ENCODE data around the gene CDKN2D. TPM values are rescaled to one million over a fixed set of nuclear protein-coding genes. Genes with fewer than 3 reads are reported as not detected.

CDKN2D gene
- total RNA-seq, 1 experiment from 2014 or later, result 13.8 TPM

DNA sequence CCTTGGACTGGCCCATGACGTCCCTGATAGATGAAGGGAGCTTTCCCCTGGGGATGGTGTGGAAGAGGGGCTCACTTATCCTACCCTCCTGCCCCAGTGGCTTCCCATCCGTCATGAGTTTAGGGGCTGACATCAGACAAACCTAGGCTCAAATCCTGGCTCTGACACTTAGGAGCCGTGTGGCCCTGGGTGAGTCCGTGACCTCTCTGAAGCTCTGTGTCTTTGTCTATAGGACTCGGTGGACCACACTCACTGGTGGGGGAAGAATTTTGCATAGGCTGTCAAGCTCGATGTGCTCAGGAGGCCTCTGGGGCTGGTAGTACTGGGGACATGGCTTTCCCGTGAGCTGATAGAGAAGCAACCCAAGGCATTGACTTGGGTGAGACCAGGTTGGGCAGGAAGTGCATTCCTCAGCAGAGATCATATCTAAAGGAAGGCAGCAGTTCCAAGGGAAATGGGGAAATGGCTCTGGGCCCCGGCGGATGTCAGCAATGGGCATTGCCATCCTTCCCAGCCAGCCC lies 35.7 kb upstream of the CDKN2D start:
- H2AFZ ChIP-seq (ENCODE audit: low read depth, low read length, poor library complexity, severe bottlenecking), result no peak overlapping the region
- ChIA-PET RAD21 (ENCODE audit: low non-redundant PET in 1 of 2, low total read pairs in 2 of 2, uncharacterized antibody in 2 of 2, unreplicated experiment in 2 of 2) (interaction anchor here in 1 of 2 experiments (0.6 kb wide), 1 partner anchor 22 kb away, joined by 5 read pairs; no protein-coding TSS in a partner anchor), POLR2A (interaction anchor here (1.6 kb wide), 1 partner anchor 10 kb away, joined by 3 read pairs; no protein-coding TSS in a partner anchor), CTCF (interaction anchor here (1.0 kb wide), 1 partner anchor 18 kb away, joined by 3 read pairs; no protein-coding TSS in a partner anchor)
- H3K9me3 ChIP-seq (ENCODE audit: control insufficient read depth in 1 of 2, insufficient read depth in 1 of 2, low read depth in 1 of 2, low read length in 2 of 2), result no peaks in the 10 kb centered on the region
- ATAC-seq, result no peak
- no peaks in the 10 kb centered on the region for H3K36me3 ChIP-seq (ENCODE audit: control insufficient read depth in 1 of 2, insufficient read depth in 2 of 2, low read length in 2 of 2)
- no peak overlapping the region for H3K27ac ChIP-seq (ENCODE audit: low read depth, low read length)
- no peaks in the 10 kb centered on the region for H4K20me1 ChIP-seq (ENCODE audit: insufficient read depth)
- peaks cover 5 to 16% of the 10 kb centered on the region in 2 experiments; a peak in 3 of 4 replicates for H3K4me1 ChIP-seq (ENCODE audit: control insufficient read depth in 1 of 2, insufficient read depth in 2 of 2, low read length in 2 of 2)
- no peak overlapping the region for H3K4me2 ChIP-seq (ENCODE audit: low read length)
- DNase-seq (ENCODE audit: low read depth, low spot score), result no peak
- no peaks in the 10 kb centered on the region for H3K27me3 ChIP-seq (ENCODE audit: insufficient read depth, low read length)
- no peak overlapping the region for H3K9ac ChIP-seq (ENCODE audit: low read length)
- H3K9me2 ChIP-seq (ENCODE audit: insufficient read depth), result no peaks in the 10 kb centered on the region
- TF ChIP-seq RAD21 (IDR thresholded peaks at IDR 0.05; ENCODE audit: low read depth) (no peak), POLR2A (IDR thresholded peaks at IDR 0.05; ENCODE audit: borderline replicate concordance, extremely low read depth, insufficient read depth, insufficient read length) (no peak), EZH2phosphoT487 (IDR thresholded peaks at IDR 0.05; ENCODE audit: borderline replicate concordance) (no peak), SRF (IDR thresholded peaks at IDR 0.05; ENCODE audit: low read depth) (no peak), ATF3 (IDR thresholded peaks at IDR 0.05) (no peak), FOSL1 (IDR thresholded peaks at IDR 0.05; ENCODE audit: low read depth) (no peak), POLR2AphosphoS5 (IDR thresholded peaks at IDR 0.05; ENCODE audit: low read depth, low read length) (no peak), JUND (IDR thresholded peaks at IDR 0.05) (no peak)
- no peaks in the 10 kb centered on the region for H3K79me2 ChIP-seq (ENCODE audit: insufficient read depth, low read length)
- intact Hi-C loops (cut with micrococcal nuclease), result no loop called here
- no peak overlapping the region for H3K4me3 ChIP-seq (replicated peaks in 1 of 2; ENCODE audit: low read depth in 1 of 2, low read length in 2 of 2)
- no TSS peak for BruUV-seq (replicated peaks)

DNA sequence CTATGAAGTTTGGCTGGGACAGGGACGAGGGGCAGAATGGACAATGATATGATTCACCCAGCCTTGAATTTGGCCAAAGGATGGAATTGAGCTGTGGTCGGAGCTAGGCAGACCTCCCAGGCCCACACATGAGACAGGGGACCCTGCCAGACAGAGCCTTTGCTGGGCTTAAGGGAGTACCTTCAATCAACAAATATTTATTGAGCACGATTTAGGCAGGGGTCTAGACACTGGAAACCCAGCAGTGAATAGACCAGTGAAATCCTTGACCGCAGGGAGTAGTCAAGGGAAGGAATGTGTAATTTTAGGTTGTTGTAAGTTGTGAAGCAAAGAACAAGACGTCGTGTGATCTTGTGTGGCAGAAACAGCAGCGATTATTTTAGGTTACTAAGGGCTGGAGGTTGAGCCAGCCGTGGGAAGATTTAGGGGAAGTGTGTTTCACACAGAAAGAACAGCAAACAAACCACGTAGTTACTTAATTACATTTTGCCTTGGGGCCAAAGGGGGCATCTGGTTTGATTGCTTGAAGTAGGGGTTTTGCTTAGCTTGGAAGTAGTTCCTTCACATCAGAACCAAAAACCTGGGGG lies 35.2 kb upstream of the CDKN2D start:
- Histone ChIP-seq H3K36me3 (ENCODE audit: control insufficient read depth in 1 of 2, insufficient read depth in 2 of 2, low read length in 2 of 2) (no peaks in the 10 kb centered on the region), H3K27ac (ENCODE audit: low read depth, low read length) (no peak overlapping the region), H3K27me3 (ENCODE audit: insufficient read depth, low read length) (no peaks in the 10 kb centered on the region), H3K9ac (ENCODE audit: low read length) (no peak overlapping the region), H3K4me3 (replicated peaks in 1 of 2; ENCODE audit: low read depth in 1 of 2, low read length in 2 of 2) (no peak overlapping the region), H3K79me2 (ENCODE audit: insufficient read depth, low read length) (no peaks in the 10 kb centered on the region), H2AFZ (ENCODE audit: low read depth, low read length, poor library complexity, severe bottlenecking) (no peak overlapping the region), H3K9me3 (ENCODE audit: control insufficient read depth in 1 of 2, insufficient read depth in 1 of 2, low read depth in 1 of 2, low read length in 2 of 2) (no peaks in the 10 kb centered on the region), H3K4me2 (ENCODE audit: low read length) (no peak overlapping the region), H3K4me1 (ENCODE audit: control insufficient read depth in 1 of 2, insufficient read depth in 2 of 2, low read length in 2 of 2) (peaks cover 5 to 16% of the 10 kb centered on the region in 2 experiments; a peak in 3 of 4 replicates), H4K20me1 (ENCODE audit: insufficient read depth) (no peaks in the 10 kb centered on the region), H3K9me2 (ENCODE audit: insufficient read depth) (no peaks in the 10 kb centered on the region)
- DNase-seq (ENCODE audit: low read depth, low spot score) (no peak), ATAC-seq (no peak)
- ChIA-PET RAD21 (ENCODE audit: low non-redundant PET in 1 of 2, low total read pairs in 2 of 2, uncharacterized antibody in 2 of 2, unreplicated experiment in 2 of 2) (interaction anchor here in 1 of 2 experiments (0.6 kb wide), 1 partner anchor 22 kb away, joined by 5 read pairs; no protein-coding TSS in a partner anchor), CTCF (no interaction called here), POLR2A (interaction anchor here (1.6 kb wide), 1 partner anchor 10 kb away, joined by 3 read pairs; no protein-coding TSS in a partner anchor)
- intact Hi-C loops (cut with micrococcal nuclease), result no loop called here
- BruUV-seq (replicated peaks), result no TSS peak
- TF ChIP-seq ELF1 (IDR thresholded peaks at IDR 0.05; ENCODE audit: borderline replicate concordance, low read depth), result no peak
- no peak for TF ChIP-seq YY1 (IDR thresholded peaks at IDR 0.05; ENCODE audit: extremely low read depth, insufficient replicate concordance, low read depth, low read length)
- no peak for TF ChIP-seq ZNF274 (IDR thresholded peaks at IDR 0.05; ENCODE audit: low read depth, low read length)
- TF ChIP-seq CBX3 (IDR thresholded peaks at IDR 0.05; ENCODE audit: low read depth), result no peak
- TF ChIP-seq, protein P1, sequence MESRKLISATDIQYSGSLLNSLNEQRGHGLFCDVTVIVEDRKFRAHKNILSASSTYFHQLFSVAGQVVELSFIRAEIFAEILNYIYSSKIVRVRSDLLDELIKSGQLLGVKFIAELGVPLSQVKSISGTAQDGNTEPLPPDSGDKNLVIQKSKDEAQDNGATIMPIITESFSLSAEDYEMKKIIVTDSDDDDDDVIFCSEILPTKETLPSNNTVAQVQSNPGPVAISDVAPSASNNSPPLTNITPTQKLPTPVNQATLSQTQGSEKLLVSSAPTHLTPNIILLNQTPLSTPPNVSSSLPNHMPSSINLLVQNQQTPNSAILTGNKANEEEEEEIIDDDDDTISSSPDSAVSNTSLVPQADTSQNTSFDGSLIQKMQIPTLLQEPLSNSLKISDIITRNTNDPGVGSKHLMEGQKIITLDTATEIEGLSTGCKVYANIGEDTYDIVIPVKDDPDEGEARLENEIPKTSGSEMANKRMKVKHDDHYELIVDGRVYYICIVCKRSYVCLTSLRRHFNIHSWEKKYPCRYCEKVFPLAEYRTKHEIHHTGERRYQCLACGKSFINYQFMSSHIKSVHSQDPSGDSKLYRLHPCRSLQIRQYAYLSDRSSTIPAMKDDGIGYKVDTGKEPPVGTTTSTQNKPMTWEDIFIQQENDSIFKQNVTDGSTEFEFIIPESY (IDR thresholded peaks at IDR 0.05; ENCODE audit: extremely low read depth, insufficient replicate concordance, low read length), result no peak
- no peak for TF ChIP-seq SRF (IDR thresholded peaks at IDR 0.05; ENCODE audit: low read depth)
- no peak for TF ChIP-seq TCF7L2 (IDR thresholded peaks at IDR 0.05; ENCODE audit: borderline replicate concordance, extremely low read depth, insufficient read depth, insufficient read length)

Data from HCT116 (cell line).